SK-N-SH (cell line): Measurements from ENCODE around the gene EFNB2. TPM values are rescaled to one million over a fixed set of nuclear protein-coding genes. Genes with fewer than 3 reads are reported as not detected.

Experiments used
- CTCF ChIA-PET: fragments of 300-600, 350-600 bp; formaldehyde crosslinking; extraction: SDS; loops from one replicate; lab custom pipeline; 2021; lab: Yijun Ruan, JAX
- POLR2A ChIA-PET: fragments of 350-600 bp; sonication (Branson Sonifier 250); formaldehyde crosslinking; extraction: SDS; loops from one replicate; lab custom pipeline; 2020; ENCODE audit warnings: antibody characterized with exemption, inconsistent platforms; lab: Yijun Ruan, JAX
- DNase-seq: peaks from one replicate; pipeline ENCODE4 v3.0.0; 2012
- H2AFZ ChIP-seq: fragments of 200-600 bp; sonication (generic); 2 replicates; pipeline ENCODE4 v1.8.1; 2016; ENCODE audit warnings: antibody characterized with exemption, mild to moderate bottlenecking, low read depth
- H3F3A ChIP-seq: fragments of 200-600 bp; sonication (generic); replicated peaks from 2 replicates; pipeline ENCODE3; 2016; ENCODE audit warnings: antibody characterized with exemption, mild to moderate bottlenecking; ENCODE audit not compliant: insufficient read depth
- H3K27ac ChIP-seq, 2 experiments: fragments of 200-500 bp in 1 of 2; fragments of 200-600 bp in 1 of 2; sonication (Bioruptor generic) in 1 of 2; sonication (generic), shearing (Covaris generic) in 1 of 2; 2 replicates each; pipeline versions ENCODE4 v1.5.1 to v1.6.1; 2014 to 2016; ENCODE audit warnings: low read depth in 2 of 2, inconsistent platforms in 1 of 2, low read length in 1 of 2, mild to moderate bottlenecking in 1 of 2, mixed read lengths in 1 of 2
- H3K27me3 ChIP-seq: fragments of 200-600 bp; sonication (generic), shearing (Covaris generic); 2 replicates; pipeline ENCODE4 v1.6.1; 2016; ENCODE audit warnings: mixed run types; ENCODE audit not compliant: insufficient read depth
- H3K36me3 ChIP-seq, 2 experiments: fragments of 200-500 bp in 1 of 2; fragments of 200-600 bp in 1 of 2; sonication (Bioruptor generic) in 1 of 2; sonication (generic) in 1 of 2; replicated peaks in 1 of 2; 2 replicates each; pipeline versions ENCODE3 to v1.5.1; 2014 to 2016; ENCODE audit warnings: low read length in 1 of 2, mild to moderate bottlenecking in 1 of 2; ENCODE audit not compliant: insufficient read depth in 2 of 2, control insufficient read depth in 1 of 2
- H3K4me1 ChIP-seq, 2 experiments: fragments of 200-500 bp in 1 of 2; fragments of 200-600 bp in 1 of 2; sonication (Bioruptor generic) in 1 of 2; sonication (generic), shearing (Covaris generic) in 1 of 2; 2 replicates each; pipeline versions ENCODE4 v1.5.1 to v1.6.1; 2014 to 2016; ENCODE audit warnings: low read depth in 1 of 2, low read length in 1 of 2, mixed run types in 1 of 2; ENCODE audit not compliant: insufficient read depth in 2 of 2, control insufficient read depth in 1 of 2
- H3K4me2 ChIP-seq: fragments of 200-600 bp; sonication (generic), shearing (Covaris generic); 2 replicates; pipeline ENCODE4 v1.6.1; 2017; ENCODE audit warnings: mixed run types
- H3K4me3 ChIP-seq, 2 experiments: fragments of 200-500 bp in 1 of 2; fragments of 200-600 bp in 1 of 2; sonication (Bioruptor generic) in 1 of 2; sonication (generic), shearing (Covaris generic) in 1 of 2; 2 replicates each; pipeline versions ENCODE4 v1.5.1 to v1.8.1; 2014 to 2016; ENCODE audit warnings: low read depth in 2 of 2, inconsistent platforms in 1 of 2, low read length in 1 of 2, mild to moderate bottlenecking in 1 of 2, mixed read lengths in 1 of 2, moderate library complexity in 1 of 2
- H3K79me2 ChIP-seq: fragments of 200-600 bp; sonication (generic); 2 replicates; pipeline ENCODE4 v1.8.1; 2017; ENCODE audit warnings: mild to moderate bottlenecking; ENCODE audit not compliant: insufficient read depth
- H3K9ac ChIP-seq: fragments of 200-600 bp; sonication (generic); 2 replicates; pipeline ENCODE4 v1.6.1; 2017; ENCODE audit warnings: mixed run types
- H3K9me2 ChIP-seq: fragments of 200-600 bp; sonication (generic); 2 replicates; pipeline ENCODE4 v1.6.1; 2017; ENCODE audit warnings: mixed run types
- H3K9me3 ChIP-seq: fragments of 200-600 bp; sonication (generic); 2 replicates; pipeline ENCODE4 v1.6.1; 2017; ENCODE audit warnings: mixed run types, mild to moderate bottlenecking, moderate library complexity
- H4K20me1 ChIP-seq: fragments of 200-600 bp; sonication (generic); 2 replicates; pipeline ENCODE4 v1.6.1; 2017; ENCODE audit warnings: mild to moderate bottlenecking, mixed run types; ENCODE audit not compliant: insufficient read depth
- IRF3 ChIP-seq: fragments of 150-350 bp; IDR thresholded peaks from 2 replicates; pipeline ENCODE4 v1.6.1; 2016; ENCODE audit warnings: mild to moderate bottlenecking, low read depth, low read length
- JUND ChIP-seq: IDR thresholded peaks from 2 replicates; pipeline ENCODE4 v1.4.0; 2012
- MXI1 ChIP-seq: IDR thresholded peaks from 2 replicates; pipeline ENCODE4 v1.6.1; 2012; ENCODE audit warnings: mild to moderate bottlenecking, low read depth, low read length, improper control_type of control experiment
- NRF1 ChIP-seq: IDR thresholded peaks from 2 replicates; pipeline ENCODE4 v1.6.1; 2012; ENCODE audit warnings: low read depth, mild to moderate bottlenecking, low read length
- RXRA ChIP-seq: IDR thresholded peaks from 2 replicates; pipeline ENCODE4 v1.4.0; 2012; ENCODE audit warnings: low read depth, mild to moderate bottlenecking, borderline replicate concordance
- SIN3A ChIP-seq: IDR thresholded peaks from 2 replicates; pipeline ENCODE4 v1.6.1; 2012; ENCODE audit warnings: low read depth, mild to moderate bottlenecking, low read length, moderate library complexity, borderline replicate concordance
- SMC3 ChIP-seq: IDR thresholded peaks from 2 replicates; pipeline ENCODE4 v1.6.1; 2012; ENCODE audit warnings: low read depth, low read length, improper control_type of control experiment
- WGBS: methylation state at CpG from one replicate; pipeline ENCODE4 v1.1.6; 2017; ENCODE audit warnings: low lambda C conversion rate; 5-methylcytosine and 5-hydroxymethylcytosine counted together
- polyA plus RNA-seq, 3 experiments: library from polyadenylated mRNA; depleted of rRNA; stranded (reverse); fragments of >200 nt; gene quantifications; 2 replicates each; pipeline ENCODE4 v1.2.3, GENCODE V29; 2012
- TF ChIP-seq, protein P1 (sequence below): IDR thresholded peaks from 2 replicates; pipeline ENCODE4 v1.4.0; 2012; ENCODE audit warnings: low read depth, borderline replicate concordance
- TF ChIP-seq, protein P2 (sequence below): IDR thresholded peaks from 2 replicates; pipeline ENCODE4; 2012

EFNB2 gene
- polyA plus RNA-seq, 1 of the 3 experiments (the other 2 are of a cell fraction): 3.0 TPM

DNA sequence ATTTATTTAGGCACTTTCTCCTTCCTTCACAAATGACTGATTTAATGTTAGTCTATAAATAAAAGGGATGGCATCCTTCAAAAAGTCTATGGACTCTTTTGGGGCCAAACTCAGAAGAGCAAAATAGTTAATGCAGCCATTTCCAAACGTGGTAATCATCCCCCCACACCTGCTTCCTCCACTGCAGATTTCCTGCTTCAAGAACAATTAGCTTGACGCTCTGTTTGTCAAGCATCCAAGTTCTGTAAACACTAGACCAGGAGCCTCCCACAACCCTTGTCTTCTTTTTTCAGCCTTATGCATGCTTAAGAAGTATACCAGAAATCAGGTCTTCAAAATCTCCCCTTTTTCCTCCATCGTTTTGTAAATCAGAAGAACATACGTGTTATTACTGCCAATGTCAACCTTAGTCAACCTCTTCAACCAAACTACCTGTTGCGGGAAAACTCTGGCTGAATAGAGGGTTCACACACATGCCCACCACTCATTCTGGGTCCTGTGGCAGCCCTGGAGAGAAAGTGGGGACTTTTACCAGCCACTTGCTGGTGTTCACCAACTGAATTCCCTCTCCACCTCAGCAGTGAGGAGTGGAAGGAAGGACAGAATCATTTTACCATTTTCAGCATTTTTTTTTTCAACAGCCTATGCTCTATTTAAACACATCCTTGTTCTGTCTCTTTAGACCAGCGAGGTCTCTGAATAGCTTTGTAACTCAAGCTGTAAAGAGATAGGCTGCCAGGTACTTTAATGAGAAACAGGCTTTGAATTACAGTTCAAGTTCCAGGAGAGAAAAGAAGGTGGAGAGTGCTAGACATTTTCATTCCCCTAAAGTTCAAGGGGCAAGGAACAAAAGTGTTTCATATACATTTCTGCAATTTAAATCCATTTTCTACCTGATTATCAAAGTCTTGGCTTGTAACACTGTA, 39.1 kb downstream of the EFNB2 start (continued):
- TF ChIP-seq, protein P1, sequence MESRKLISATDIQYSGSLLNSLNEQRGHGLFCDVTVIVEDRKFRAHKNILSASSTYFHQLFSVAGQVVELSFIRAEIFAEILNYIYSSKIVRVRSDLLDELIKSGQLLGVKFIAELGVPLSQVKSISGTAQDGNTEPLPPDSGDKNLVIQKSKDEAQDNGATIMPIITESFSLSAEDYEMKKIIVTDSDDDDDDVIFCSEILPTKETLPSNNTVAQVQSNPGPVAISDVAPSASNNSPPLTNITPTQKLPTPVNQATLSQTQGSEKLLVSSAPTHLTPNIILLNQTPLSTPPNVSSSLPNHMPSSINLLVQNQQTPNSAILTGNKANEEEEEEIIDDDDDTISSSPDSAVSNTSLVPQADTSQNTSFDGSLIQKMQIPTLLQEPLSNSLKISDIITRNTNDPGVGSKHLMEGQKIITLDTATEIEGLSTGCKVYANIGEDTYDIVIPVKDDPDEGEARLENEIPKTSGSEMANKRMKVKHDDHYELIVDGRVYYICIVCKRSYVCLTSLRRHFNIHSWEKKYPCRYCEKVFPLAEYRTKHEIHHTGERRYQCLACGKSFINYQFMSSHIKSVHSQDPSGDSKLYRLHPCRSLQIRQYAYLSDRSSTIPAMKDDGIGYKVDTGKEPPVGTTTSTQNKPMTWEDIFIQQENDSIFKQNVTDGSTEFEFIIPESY: no peak
- no peak for TF ChIP-seq SMC3

GRCh38 chr13:106494936-106495335, 40.5 kb downstream of the EFNB2 start:
- no peaks in the 10 kb centered on the region for H3K79me2 ChIP-seq
- H3K27me3 ChIP-seq: no peaks in the 10 kb centered on the region

GRCh38 chr13:106494506-106494905, 41.0 kb downstream of the EFNB2 start:
- H3K4me1 ChIP-seq: peaks cover 6 to 21% of the 10 kb centered on the region in 2 experiments
- TF ChIP-seq, protein P2, sequence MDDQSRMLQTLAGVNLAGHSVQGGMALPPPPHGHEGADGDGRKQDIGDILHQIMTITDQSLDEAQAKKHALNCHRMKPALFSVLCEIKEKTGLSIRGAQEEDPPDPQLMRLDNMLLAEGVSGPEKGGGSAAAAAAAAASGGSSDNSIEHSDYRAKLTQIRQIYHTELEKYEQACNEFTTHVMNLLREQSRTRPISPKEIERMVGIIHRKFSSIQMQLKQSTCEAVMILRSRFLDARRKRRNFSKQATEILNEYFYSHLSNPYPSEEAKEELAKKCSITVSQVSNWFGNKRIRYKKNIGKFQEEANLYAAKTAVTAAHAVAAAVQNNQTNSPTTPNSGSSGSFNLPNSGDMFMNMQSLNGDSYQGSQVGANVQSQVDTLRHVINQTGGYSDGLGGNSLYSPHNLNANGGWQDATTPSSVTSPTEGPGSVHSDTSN: no peak
- TF ChIP-seq SIN3A: no peak
- ChIA-PET POLR2A (no interaction called here), CTCF (interaction anchor here (1.4 kb wide), 1 partner anchor 34 kb away, joined by 3 read pairs; no protein-coding TSS in a partner anchor)
- no peak overlapping the region for H3K4me2 ChIP-seq
- H2AFZ ChIP-seq: no peak overlapping the region
- H3K9ac ChIP-seq: no peak overlapping the region
- H3K27ac ChIP-seq: no peak overlapping the region
- no peaks in the 10 kb centered on the region for H4K20me1 ChIP-seq
- H3F3A ChIP-seq: peaks cover 7% of the 10 kb centered on the region
- DNase-seq: no peak
- peaks cover 7 to 32% of the 10 kb centered on the region in 2 experiments for H3K36me3 ChIP-seq
- H3K27me3 ChIP-seq: no peaks in the 10 kb centered on the region
- no peaks in the 10 kb centered on the region for H3K9me2 ChIP-seq
- H3K9me3 ChIP-seq: no peaks in the 10 kb centered on the region
- H3K4me3 ChIP-seq: no peak overlapping the region
- H3K79me2 ChIP-seq: no peaks in the 10 kb centered on the region

More at GRCh38 chr13:106494936-106495335, 40.5 kb downstream of the EFNB2 start:
- H3K4me2 ChIP-seq: no peak overlapping the region
- no peak overlapping the region for H2AFZ ChIP-seq
- peaks cover 10 to 24% of the 10 kb centered on the region in 2 experiments for H3K4me1 ChIP-seq
- H3K4me3 ChIP-seq: no peak overlapping the region
- ChIA-PET POLR2A (no interaction called here), CTCF (interaction anchor here (1.4 kb wide), 1 partner anchor 35 kb away, joined by 3 read pairs; no protein-coding TSS in a partner anchor)
- DNase-seq: no peak
- H4K20me1 ChIP-seq: no peaks in the 10 kb centered on the region
- H3K9ac ChIP-seq: no peak overlapping the region
- no peak overlapping the region for H3K27ac ChIP-seq
- no peaks in the 10 kb centered on the region for H3K9me3 ChIP-seq
- WGBS: 84% methylated on average over 3 of the region's 3 CpGs
- H3F3A ChIP-seq: peaks cover 9% of the 10 kb centered on the region
- TF ChIP-seq IRF3 (no peak), RXRA (no peak), MXI1 (no peak), NRF1 (no peak), JUND (no peak)
- H3K36me3 ChIP-seq: peaks cover 7 to 32% of the 10 kb centered on the region in 2 experiments
- no peaks in the 10 kb centered on the region for H3K9me2 ChIP-seq
